NOMO-1 treated with DMSO at 0.1 percent for 48 hours (cell line): ENCODE measurements around the gene RPL13.
"Not testable (repeated sequence)": the region's sequence is repeated elsewhere in the genome, so short reads cannot be mapped to it uniquely, and the experiment has no call there.

ENCODE experiments used
- DNase-seq: peaks from one replicate; lab custom pipeline; 2025; ENCODE audit not compliant: unreplicated experiment; lab: John Stamatoyannopoulos, UW

The RPL13 gene

DNA sequence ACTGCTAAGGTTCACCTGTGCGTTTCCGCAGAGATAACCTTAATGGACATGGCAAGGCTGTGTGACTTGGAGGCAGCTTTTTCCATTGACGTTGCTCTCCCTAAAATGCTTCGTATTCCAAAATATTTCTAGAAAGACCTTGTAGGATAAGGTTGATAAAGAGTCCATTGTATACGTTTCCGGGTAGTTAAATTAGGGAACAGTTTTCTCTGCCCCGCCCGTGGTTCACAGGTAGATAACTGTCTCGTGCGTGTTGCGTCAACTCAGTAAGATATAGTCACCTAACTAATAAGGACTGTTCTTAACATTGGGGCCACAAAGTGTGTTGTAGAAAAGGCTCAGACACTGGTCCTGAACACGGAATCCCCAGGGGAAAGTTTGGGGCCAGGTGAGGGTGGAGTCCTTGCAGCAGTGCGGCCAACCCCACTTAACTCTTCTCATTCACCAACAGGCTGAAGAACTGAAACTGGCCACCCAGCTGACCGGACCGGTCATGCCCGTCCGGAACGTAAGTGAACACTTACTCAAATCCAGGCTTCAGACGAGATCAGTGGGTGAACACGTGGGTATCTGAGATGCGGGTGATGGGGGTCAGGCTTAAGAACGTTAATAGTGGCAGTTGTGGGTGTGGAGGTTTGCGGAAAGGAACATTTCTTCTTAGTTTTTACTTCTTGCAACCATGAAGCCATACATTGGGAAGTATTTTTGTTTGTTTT lies 1.6 kb downstream of the RPL13 start:
- no peak for DNase-seq

DNA sequence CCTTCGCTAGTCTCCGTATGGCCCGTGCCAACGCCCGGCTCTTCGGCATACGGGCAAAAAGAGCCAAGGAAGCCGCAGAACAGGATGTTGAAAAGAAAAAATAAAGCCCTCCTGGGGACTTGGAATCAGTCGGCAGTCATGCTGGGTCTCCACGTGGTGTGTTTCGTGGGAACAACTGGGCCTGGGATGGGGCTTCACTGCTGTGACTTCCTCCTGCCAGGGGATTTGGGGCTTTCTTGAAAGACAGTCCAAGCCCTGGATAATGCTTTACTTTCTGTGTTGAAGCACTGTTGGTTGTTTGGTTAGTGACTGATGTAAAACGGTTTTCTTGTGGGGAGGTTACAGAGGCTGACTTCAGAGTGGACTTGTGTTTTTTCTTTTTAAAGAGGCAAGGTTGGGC lies 2.5 kb downstream of the RPL13 start:
- no peak for DNase-seq

DNA sequence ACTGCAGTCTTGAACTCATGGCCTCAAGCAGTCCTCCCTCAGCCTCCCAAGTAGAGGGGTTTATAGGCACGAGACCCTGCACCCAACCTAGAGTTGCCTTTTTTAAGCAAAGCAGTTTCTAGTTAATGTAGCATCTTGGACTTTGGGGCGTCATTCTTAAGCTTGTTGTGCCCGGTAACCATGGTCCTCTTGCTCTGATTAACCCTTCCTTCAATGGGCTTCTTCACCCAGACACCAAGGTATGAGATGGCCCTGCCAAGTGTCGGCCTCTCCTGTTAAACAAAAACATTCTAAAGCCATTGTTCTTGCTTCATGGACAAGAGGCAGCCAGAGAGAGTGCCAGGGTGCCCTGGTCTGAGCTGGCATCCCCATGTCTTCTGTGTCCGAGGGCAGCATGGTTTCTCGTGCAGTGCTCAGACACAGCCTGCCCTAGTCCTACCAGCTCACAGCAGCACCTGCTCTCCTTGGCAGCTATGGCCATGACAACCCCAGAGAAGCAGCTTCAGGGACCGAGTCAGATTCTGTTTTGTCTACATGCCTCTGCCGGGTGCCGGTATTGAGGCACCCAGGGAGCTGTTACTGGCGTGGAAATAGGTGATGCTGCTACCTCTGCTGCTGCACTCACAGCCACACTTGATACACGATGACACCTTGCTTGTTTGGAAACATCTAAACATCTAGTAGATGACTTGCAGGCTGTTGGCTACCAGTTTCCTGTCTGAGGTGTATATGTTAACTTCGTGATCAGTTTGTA lies 3.3 kb downstream of the RPL13 start:
- no peak for DNase-seq

DNA sequence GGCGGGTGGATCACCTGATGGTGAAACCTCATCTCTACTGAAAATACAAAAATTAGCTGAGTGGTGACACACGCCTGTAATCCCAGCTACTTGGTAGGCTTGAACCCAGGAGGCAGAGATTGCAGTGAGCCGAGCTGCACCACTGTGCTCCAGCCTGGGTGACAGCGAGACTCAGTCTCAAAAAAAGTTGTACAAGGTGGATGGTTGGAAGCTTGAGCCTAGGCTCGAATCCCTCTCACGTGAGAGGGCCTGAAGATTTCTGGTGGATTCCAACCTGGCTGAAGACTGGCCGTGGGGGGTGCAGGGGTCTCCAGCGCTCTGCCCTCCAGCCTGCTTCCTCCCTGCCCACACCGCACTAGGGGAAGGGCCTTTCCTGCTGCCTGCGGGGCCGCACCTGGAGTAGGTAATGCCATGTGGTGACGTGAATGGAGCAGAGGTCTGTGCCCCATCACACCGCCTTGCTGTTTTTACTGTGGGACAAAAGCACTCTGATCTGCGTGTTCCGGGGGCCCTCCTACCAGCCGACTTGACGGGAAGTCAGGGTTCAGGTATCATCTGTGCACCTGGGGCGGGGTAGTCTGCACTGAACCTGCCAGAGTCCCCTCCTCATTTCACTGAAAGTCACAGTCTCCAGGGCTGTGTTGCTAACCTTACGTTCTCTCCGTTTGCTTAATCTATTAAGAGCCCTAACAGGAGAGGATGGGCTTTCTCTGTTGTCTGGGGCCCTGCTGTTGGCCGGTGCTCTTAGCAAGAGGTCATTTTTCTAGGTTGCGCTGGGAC lies 4.2 kb downstream of the RPL13 start:
- DNase-seq: no peak

DNA sequence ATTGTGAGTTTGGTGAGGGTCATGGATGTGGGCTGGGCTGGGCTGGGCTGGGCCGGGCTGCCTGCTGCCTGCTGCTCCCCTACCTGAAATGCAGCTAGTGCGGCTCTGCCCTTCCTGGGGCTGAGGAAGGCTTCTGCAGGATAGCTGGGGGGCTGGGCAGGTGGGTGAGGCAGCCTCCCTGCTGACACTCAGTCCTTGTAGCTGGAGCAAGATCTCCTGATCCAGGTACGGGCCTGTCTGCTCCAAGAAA lies 4.7 kb downstream of the RPL13 start:
- DNase-seq: no peak

DNA sequence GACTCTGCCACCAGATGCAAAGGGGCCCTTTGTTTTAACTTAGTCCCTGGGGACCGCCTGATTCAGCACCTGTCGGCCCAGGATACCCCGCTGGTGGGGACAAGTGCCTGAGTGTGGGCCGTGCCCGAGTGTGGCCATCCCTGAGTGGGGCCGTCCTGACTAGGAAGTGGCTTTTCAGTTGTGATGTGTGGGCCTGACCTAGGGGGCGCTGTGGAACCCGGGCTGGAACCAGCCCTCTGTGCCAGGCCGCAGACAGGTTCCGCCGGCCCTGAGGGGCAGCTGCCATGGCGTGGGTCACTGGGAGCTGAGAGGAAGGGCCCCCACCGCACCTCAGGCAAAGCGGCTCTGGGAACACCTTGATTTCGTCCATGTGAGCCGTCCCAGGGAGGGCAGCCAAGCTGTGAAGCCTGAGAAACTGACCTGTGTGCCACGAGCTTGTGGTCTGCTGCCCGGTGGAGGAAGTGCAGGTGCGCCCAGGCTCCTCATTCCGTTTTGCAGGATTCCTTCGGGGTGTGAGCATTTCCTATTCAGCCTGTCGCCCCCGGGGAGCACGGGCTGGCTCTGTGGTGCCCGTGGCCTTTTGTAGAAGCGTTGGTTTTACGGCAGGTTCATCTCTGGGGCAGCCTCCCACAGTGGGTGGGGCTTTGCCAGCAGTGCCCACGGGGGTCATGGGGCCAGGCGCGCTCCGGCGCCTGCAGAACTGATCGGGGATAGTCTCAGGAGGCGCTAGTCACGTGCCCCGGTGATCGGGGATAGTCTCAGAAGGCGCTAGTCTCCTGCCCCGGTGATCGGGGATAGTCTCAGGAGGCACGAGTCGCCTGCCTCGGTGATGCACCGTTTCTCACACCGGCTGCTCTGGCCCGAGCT lies 5.3 kb downstream of the RPL13 start:
- peak; percentile 38 for DNase-seq

DNA sequence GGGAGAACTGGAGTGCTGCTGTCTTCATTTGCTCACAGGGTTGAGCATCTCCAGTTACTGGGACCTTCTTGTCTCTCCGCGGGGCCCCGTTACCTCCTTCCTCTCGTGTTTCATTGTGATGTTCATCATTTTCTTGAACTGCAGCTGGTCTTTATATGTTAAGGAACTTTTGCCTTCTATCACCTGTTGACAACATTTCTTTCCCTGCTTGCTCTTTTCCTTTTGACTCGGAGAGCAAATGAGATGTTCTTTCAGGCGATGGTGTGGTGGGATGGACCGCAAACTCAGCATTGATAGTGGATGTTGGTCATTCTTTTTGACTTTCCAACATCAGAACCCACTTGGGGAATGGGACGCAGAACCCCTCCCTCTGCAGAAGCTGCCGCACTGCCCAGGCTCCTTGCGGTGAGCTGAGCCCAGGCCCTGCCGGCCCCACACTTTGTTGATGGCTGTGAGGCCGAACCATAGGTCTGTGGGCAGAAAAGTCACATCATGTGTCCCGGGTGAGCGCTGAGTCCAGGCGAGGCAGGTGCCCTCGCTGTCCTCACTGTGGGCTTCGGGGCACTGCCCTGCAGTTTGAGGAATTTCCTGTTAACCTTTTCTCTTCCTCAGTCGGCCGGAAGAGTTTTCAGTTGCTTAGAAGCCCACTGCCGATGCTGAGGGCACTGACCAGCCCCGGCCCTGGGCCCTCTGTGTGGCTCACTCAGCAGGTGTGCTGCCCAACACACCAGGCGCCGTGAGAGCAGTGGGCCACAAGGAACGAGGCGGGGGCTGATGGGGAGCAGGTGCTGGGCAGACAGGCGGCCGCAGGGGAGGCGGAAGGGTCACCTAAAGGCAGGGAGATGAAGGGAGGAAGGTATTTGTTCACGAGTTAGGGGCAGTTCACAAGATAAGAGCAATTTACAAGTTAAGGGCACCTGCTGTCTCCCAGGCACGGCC lies 7.4 kb downstream of the RPL13 start:
- DNase-seq: no peak

DNA sequence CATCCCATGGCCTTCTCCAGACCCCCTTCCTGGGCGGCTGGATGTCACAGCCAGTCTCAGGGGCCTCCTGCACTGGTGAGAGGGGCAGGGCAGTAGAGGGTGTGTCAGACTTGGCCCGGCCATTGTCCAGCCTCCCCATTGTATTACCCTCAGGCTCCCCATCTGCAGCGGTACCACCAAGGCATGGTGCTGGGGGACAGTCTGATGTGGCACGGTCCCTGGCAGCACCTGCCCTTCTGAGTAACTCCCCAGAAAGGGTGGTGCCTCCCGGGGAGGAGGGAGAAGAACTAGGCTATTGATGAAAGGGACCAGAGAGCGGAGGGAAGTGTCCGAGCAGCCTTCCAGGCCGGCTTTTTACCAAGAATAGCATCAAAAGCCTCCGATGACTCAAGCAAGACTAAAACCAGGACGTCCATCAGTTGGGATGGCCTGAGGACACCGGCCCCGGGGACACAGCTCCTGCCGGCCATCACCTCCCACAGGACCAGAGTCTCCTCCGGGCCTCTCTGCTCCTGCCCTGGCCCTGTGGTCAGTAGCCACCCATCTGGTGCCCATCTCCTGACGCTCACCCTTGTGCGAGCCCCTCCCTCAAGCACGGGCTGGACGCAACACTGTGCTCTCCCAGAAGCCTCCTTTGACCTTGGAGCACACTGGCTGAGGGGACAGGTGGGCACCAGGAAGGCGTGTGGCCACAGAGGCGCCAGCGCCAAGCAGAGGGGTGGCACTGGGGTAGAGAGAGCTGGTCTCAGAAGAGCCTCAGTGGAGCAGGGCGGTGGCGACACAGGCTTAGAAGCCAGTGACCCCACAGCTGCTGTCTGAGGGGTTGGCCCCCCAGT lies 9.2 kb downstream of the RPL13 start:
- no peak for DNase-seq

DNA sequence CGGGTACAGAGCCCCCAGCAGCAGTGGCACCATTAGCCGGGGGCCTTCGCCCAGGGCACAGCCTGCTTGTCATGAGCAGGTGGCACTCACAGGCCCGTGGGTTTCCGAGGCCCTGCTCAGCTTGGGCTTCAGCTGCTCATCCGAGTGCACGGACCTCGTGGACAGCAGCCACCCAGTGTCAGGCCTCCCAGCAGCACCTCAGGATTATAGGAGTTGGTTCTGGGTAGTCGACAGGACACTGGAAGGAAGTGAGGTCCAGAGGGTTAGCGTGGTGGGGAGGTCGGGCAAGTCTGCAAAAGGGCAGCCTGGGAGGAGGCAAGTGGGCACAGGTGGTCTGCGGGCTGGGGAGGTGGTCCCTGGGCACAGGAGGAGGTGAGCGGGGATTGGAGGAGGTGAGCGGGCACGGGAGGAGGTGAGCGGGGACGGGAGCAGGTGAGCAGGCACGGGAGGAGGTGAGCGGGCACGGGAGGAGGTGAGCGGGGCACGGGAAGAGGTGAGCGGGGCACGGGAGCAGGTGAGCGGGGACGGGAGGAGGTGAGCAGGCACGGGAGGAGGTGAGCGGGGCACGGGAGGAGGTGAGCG lies 10.0 kb downstream of the RPL13 start:
- no peak for DNase-seq

DNA sequence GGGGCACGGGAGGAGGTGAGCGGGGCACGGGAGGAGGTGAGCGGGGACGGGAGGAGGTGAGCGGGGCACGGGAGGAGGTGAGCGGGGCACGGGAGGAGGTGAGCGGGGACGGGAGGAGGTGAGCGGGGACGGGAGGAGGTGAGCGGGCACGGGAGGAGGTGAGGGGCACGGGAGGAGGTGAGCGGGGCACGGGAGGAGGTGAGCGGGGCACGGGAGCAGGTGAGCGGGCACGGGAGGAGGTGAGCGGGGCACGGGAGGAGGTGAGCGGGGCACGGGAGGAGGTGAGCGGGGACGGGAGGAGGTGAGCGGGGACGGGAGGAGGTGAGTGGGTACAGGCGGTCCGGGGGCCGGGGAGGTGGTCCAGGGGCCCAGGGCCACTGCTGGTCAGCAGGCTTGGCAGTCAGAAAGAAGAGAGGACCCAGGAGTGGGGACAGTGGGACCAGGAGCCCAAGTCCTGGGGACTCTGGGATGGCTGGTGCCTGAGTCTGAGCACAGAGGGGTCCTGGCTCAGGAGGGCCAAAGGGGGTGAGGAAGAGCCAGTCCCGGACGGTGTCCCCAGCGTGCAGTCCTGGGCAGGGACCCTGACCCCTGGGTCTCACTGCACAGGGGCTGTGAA lies 10.6 kb downstream of the RPL13 start:
- DNase-seq: not testable (repeated sequence)

DNA sequence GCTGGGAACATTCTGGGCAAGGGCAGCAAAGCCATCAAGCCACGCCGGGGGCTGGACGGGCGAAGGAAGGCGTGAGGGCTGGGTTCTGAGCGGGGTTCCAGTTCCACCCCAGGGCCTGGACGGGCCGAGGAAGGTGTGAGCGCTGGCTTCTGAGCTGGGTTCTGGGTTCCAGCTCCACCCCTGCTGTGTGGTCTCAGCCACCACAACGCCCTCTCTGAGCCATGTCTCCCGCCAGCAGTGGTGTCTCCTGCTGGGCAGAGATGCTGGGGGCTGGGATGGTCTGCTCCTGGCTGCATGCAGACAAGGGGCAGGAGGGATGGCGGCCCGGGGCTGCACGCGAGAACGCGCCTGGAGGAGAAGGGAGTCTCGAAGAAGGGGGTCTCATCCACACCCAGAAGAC lies 11.2 kb downstream of the RPL13 start:
- no peak for DNase-seq

DNA sequence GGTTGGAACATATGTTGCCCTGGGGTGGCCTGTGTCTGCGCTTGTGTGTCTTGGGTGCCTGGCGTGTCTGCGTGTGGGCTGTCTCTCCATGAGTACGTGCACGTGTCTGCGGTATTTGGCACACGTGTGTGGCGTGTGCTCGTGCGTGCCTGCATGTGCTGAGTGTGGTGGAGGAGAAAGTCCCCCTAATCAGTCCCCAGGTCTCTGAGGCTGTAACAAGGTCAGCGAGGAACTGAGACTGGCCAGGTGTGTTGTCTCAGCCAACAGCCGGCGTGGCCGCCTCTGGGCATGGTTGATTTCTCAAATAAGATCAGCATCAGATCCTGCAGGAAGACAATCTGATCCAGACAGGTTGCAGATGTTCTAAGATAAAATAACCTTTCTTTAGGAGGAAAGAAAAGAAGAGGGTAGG lies 11.6 kb downstream of the RPL13 start:
- no peak for DNase-seq

DNA sequence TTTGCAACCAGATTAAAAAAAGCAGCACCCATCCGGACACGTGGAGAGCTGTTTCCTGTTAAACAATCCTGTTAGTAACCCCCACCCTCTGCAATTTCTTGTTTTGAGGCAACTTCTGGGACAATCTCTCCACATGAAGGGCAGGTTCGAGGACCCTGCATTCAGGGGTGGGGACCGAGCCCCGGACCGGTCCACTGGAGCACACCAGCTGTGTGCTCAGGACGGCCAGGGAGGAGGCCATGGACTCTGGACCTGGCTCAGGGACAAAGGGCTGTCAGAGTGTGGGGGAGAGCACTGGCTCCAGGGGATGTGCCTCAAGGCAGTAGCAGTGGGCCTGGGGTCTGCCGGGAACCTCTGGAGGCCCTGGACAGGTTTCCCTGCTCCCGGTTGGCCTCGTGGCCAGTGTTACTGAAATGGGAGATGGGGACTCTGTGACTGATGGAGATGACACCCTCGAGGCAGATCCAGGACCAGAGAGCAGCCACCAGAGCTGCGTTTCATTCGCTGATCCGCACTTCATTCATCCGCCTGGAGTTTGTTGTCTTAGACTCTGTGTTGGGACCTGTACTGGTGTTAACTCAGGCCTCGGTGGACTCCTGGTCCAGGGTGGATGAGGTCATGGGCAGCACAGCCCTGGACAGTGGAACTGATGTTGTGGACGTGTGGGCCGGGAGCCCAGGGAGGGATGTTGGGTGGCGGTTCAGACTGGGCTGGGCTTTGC lies 12.2 kb downstream of the RPL13 start:
- no peak for DNase-seq

DNA sequence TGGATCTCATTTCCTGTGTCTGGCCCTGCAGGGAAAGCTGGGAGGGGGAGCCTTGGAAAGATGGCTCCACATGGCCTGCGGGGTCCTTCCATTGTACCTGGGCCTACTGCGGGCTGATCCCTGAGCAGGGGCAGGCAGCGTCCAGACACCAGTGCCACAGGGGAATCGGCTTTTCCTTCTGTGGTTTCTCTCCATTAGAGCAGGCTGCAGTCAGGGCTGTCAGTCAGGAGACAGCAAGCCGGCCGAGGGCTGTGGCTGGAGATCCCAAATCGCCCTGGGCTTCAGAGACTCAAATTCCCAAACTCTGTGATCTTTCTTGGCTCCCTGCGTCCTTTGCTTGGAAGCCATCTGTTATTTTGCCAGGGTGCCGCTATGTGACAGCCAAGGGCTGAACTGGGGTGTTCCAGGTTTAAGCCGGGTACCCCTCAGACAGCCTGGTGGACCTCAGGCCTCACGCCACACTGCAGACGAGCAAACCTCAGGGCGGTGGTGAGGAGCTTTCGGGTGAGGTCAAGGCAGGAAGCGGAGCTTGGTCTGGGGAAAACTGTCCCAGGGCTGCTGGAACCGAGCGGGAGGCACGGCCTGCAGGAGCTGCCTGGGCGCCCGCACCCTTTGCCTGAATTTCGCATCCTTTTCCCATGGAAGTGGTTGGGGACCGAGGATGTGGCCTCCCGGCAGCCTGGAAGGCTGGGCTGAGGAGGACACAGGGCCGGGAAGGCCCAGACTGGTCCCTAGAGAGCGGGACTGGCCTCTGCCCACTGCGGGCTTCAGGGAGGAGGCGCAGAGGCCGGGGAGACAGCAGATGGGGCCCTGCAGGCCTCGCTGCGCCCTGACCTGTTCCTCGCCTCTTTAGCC lies 13.6 kb downstream of the RPL13 start:
- DNase-seq: no peak

DNA sequence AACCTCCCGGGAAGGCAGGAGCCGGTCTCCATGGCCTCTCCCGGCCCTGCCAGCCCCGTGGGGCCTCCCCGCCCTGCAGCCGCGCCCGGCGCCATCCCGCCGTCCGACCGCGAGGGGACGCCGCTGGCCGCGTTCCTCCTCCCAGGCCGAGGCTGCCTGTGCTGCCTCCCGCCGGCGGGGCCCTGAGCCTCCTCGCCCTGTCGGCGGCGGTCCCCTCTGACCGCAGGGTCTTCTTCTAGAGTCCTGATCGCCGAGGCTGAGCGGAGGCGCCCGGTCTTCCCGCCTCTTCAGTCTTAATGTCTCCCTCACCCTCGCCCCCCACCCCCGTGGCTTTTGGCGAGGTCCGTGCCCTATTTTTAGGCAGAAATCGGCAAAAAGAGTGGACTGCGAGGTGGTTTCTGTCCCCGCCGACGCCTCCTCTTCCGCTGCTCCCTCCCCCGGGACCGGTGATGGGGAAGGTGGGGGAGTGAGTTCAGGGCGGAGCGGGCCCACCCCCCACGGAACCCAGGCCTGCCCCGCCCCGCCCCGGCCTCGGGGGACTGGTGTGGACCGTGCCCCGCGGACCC lies 14.3 kb downstream of the RPL13 start:
- peak; percentile 58 for DNase-seq
